GM12891 (cell line): ENCODE data around the gene TRAPPC1.
A peak's percentile ranks its signal among the peaks of the same experiment; 100 is the strongest.

Source experiments
- PAX5 ChIP-seq: IDR thresholded peaks from 2 replicates; pipeline ENCODE4 v1.6.1; 2011; ENCODE audit warnings: low read length, moderate library complexity, mild to moderate bottlenecking; ENCODE audit not compliant: insufficient read depth, severe bottlenecking
- POLR2A ChIP-seq: IDR thresholded peaks from 2 replicates; pipeline ENCODE4 v1.6.1; 2011; ENCODE audit warnings: low read depth, low read length, control low read depth
- POLR2AphosphoS5 ChIP-seq: IDR thresholded peaks from 2 replicates; pipeline ENCODE4 v1.6.1; 2011; ENCODE audit warnings: low read depth, low read length, control low read depth
- SPI1 ChIP-seq: IDR thresholded peaks from 2 replicates; pipeline ENCODE4 v1.6.1; 2011; ENCODE audit warnings: low read depth, low read length, control low read depth
- TAF1 ChIP-seq: IDR thresholded peaks from 2 replicates; pipeline ENCODE4 v1.6.1; 2011; ENCODE audit warnings: low read depth, low read length, control low read depth

- TF ChIP-seq POLR2AphosphoS5: 0 out of 2 replicates have a peak, but pooled peaks have one; percentile 33
- no peak for TF ChIP-seq POLR2A
- TF ChIP-seq TAF1: no peak
- TF ChIP-seq SPI1: no peak
- TF ChIP-seq PAX5: no peak
Observed at GRCh38 chr17:7915611-7916384, 15.9 kb downstream of the TRAPPC1 start, which contains the start of gene RNF227.
